Measurements from ENCODE around the gene ADGRV1.
"Not testable (repeated sequence)": the region's sequence is repeated elsewhere in the genome, so short reads cannot be mapped to it uniquely, and the experiment has no call there.

The ADGRV1 gene

GRCh38 chr5:90940227-90940995, 381.8 kb downstream of the ADGRV1 start:
- DNase-seq (ENCODE audit: low read depth in 2 of 2), result no peak

GRCh38 chr5:90941002-90941720, 382.6 kb downstream of the ADGRV1 start:
- DNase-seq (ENCODE audit: low read depth in 2 of 2), result no peak

GRCh38 chr5:90944116-90944515, 385.5 kb downstream of the ADGRV1 start:
- DNase-seq (ENCODE audit: low read depth in 2 of 2), result no peak

- DNase-seq (ENCODE audit: low read depth in 2 of 2), result no peak
Measured at GRCh38 chr5:90947667-90948066, 389.1 kb downstream of the ADGRV1 start.

GRCh38 chr5:90948969-90949368, 390.4 kb downstream of the ADGRV1 start:
- no peak for DNase-seq (ENCODE audit: low read depth in 2 of 2)

- DNase-seq (ENCODE audit: low read depth in 2 of 2), result no peak
Measured at GRCh38 chr5:90949469-90950358, 391.1 kb downstream of the ADGRV1 start.

- no peak for DNase-seq (ENCODE audit: low read depth in 2 of 2)
Measured at GRCh38 chr5:90955001-90955635, 396.5 kb downstream of the ADGRV1 start.

- DNase-seq (ENCODE audit: low read depth in 2 of 2), result no peak
Measured at GRCh38 chr5:90956511-90957097, 398.0 kb downstream of the ADGRV1 start.

- DNase-seq (ENCODE audit: low read depth in 2 of 2), result no peak
Measured at GRCh38 chr5:90957906-90958305, 399.3 kb downstream of the ADGRV1 start.

- DNase-seq (ENCODE audit: low read depth in 2 of 2), result no peak
Measured at GRCh38 chr5:90959262-90959661, 400.7 kb downstream of the ADGRV1 start.

- no peak for DNase-seq (ENCODE audit: low read depth in 2 of 2)
Measured at GRCh38 chr5:90962481-90962880, 403.9 kb downstream of the ADGRV1 start.

- no peak for DNase-seq (ENCODE audit: low read depth in 2 of 2)
Measured at GRCh38 chr5:90965110-90965685, 406.6 kb downstream of the ADGRV1 start.

GRCh38 chr5:90967443-90967842, 408.8 kb downstream of the ADGRV1 start:
- no peak for DNase-seq (ENCODE audit: low read depth in 2 of 2)

- no peak for DNase-seq (ENCODE audit: low read depth in 2 of 2)
Measured at GRCh38 chr5:90967851-90968250, 409.3 kb downstream of the ADGRV1 start.

- DNase-seq (ENCODE audit: low read depth in 2 of 2), result no peak
Measured at GRCh38 chr5:90968319-90968718, 409.7 kb downstream of the ADGRV1 start.

- not testable (repeated sequence) for DNase-seq (ENCODE audit: low read depth in 2 of 2)
Measured at GRCh38 chr5:90969945-90970344, 411.3 kb downstream of the ADGRV1 start.

GRCh38 chr5:90981177-90981576, 422.6 kb downstream of the ADGRV1 start:
- no peak for DNase-seq (ENCODE audit: low read depth in 2 of 2)

- no peak for DNase-seq (ENCODE audit: low read depth in 2 of 2)
Measured at GRCh38 chr5:90981821-90982220, 423.2 kb downstream of the ADGRV1 start.

GRCh38 chr5:90982576-90982975, 424.0 kb downstream of the ADGRV1 start:
- no peak for DNase-seq (ENCODE audit: low read depth in 2 of 2)

- DNase-seq (ENCODE audit: low read depth in 2 of 2), result no peak
Measured at GRCh38 chr5:90983148-90983547, 424.6 kb downstream of the ADGRV1 start.

- DNase-seq (ENCODE audit: low read depth in 2 of 2), result no peak
Measured at GRCh38 chr5:90983711-90984124, 425.1 kb downstream of the ADGRV1 start.
